NCI-H1048 (cell line): Measurements from ENCODE around the gene FIGN.

Source experiments
- DNase-seq: peaks from one replicate; lab custom pipeline; 2025; lab: John Stamatoyannopoulos, UW

FIGN gene

DNA sequence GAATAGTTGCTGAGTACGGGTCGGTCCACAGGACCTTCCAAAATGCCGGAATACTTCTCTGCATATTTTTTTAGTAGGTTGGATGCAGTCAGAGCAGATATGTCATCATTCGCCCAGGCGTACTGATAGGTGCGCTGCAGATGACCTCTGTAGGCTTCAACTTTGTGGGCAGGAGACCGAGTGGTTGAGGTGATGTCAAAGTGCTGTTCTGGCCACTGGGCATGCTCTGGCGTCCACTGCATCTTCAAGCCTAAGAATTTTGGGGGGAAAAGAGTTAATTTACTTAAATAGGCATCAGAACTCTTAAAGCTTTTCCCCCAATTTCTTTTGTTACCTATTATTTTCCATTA lies 124.3 kb downstream of the FIGN start:
- no peak for DNase-seq

GRCh38 chr2:163610817-163611556 lies 124.8 kb downstream of the FIGN start:
- DNase-seq: peak; percentile 75

- DNase-seq: no peak
Measured at GRCh38 chr2:163607630-163608029, 128.2 kb downstream of the FIGN start.

- no peak for DNase-seq
Measured at GRCh38 chr2:163606878-163607277, 128.9 kb downstream of the FIGN start.

GRCh38 chr2:163605779-163606178 lies 130.0 kb downstream of the FIGN start:
- DNase-seq: no peak

DNA sequence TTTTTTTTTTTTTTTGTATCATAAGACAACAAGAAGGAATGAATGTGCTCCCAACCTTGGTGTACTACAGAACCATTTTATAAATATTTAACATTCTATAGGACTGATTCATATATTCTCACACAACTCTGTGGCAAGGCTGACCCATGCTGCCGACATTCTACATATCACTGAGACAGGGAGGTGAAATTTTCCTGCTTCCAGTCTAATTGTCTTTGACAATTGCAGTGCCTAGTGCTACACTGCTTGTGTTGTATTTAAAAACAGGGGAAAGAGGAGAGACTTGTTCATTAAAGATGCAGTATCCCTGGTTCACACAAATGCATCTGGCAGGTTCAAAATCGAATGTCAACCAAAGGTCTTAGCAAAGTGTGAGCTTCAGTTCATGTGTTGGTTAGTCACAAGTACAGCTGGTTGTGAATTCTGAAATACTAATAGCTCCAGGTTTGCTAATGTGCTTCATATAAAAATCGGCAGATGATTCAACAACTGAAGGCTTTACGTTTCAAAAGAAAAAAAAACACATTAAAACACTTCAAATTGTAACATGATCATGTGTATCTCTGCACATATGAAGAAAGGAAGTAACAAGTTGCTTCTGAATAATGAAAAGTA lies 130.8 kb downstream of the FIGN start:
- no peak for DNase-seq

DNA sequence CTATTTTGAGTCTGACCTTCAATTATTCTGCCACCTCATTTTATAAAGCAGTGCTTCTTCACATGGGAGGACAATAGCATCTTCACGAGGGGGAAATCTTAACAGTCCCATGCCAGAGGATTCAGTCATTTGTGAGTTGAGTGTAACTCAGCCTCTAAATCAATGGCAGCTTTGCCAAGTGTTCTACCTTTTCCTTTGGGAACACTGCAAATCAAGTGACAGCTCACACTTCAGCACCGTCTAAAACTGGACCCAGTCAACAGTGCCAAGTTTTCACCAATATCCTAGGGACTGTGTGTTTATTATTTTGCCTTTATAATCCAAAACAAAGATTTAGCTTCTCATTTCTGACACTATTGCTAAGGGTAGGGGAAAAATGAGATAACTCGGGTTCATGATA lies 133.6 kb downstream of the FIGN start:
- no peak for DNase-seq

DNA sequence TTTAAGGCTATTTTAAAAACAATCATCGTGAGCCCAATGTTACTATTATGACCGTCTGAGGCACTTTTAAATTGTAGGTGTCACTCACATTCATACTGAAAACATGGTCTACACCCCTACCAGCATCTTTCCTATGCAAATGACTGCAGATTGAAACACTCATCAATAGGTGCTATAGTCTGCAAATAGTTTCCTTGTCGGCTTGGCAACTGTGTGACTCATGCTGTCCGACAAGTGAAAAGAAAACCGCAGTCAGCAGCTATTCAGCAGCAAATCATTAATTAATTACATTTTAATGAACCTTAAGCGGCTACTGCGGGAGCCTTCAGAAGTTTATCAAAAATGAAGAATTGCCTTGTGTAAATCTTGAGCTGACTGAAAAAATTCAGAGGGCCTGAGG lies 134.4 kb downstream of the FIGN start:
- no peak for DNase-seq

- no peak for DNase-seq
Measured at GRCh38 chr2:163600801-163601200, 135.0 kb downstream of the FIGN start.

DNA sequence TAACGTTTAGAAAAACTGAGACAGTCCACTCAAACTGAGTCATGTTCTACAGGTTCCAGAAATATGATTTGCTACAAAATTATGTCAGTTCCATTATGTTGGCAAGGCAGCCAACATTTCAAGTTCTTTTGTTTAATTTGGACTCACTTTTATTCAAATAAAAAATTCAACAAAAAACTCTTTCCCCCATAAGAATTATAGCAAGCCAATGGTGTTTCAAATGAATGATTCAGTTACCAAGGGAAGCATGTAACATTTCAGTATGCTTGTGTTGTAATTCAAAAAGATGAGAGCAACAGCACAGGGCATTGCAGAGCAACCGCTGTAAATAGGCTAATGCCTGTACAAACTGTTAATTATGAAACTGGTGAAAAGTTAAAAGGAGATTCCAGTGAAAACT lies 140.8 kb downstream of the FIGN start:
- DNase-seq: no peak

- DNase-seq: no peak
Measured at GRCh38 chr2:163594497-163594896, 141.3 kb downstream of the FIGN start.

- DNase-seq: no peak
Measured at GRCh38 chr2:163593982-163594381, 141.8 kb downstream of the FIGN start.

- no peak for DNase-seq
Measured at GRCh38 chr2:163592954-163593622, 142.7 kb downstream of the FIGN start.

DNA sequence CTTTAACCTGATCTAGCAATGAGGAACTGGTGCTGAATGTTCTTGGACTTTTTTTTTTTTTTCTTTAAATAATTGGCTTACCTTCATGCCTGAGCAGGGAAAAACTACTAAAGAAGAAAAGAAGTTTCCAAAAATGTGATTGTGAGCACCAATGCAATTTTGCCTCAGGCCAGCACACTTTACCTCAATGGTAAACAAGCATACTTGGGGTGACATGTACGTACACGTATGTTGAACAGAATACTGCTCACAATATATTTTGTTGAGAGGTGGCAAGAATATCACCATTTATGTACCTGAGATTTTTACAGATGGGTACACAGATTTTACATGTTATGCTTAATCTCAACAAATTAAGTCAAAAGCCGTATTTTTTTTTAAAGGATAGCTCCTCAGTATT lies 144.3 kb downstream of the FIGN start:
- DNase-seq: no peak

DNA sequence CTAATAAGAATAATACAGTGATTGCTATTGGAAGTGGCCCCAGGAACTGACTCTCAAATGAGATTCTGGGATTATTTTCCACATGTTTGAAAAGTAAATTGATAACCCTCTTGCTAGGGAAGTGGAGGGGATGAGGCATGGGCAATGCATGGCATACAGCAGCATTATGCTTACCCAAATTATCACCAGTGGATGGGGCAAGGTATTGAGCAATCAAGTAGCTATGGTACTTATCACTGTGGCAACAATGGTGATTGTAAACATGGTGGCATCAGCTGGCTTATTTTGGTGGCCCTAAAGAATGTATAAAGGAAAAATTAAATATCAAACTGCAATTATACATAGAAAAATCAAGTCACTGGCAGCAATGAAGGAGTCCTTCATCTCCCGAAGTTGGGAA lies 155.1 kb downstream of the FIGN start:
- DNase-seq: no peak

DNA sequence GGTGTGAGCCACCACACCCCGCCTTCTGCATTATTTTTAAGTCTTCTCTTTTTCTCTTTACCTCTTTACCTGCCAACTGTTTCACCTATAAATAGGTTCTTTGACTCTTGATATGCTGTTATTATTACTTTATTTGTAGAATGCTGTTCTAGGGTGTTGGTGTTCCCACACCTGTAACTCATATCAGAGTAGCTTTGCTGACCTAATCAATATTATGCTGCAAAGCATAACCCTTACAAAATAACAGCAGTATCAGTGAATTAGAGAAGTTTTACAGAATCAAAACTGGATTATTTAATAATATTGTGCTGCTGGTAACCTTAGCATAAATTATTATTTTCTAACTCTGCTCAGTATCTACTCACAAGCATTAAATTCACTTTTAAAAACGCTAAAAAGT lies 161.5 kb downstream of the FIGN start:
- DNase-seq: no peak

- DNase-seq: peak; percentile 13
Measured at GRCh38 chr2:163573652-163574051, 162.2 kb downstream of the FIGN start.

DNA sequence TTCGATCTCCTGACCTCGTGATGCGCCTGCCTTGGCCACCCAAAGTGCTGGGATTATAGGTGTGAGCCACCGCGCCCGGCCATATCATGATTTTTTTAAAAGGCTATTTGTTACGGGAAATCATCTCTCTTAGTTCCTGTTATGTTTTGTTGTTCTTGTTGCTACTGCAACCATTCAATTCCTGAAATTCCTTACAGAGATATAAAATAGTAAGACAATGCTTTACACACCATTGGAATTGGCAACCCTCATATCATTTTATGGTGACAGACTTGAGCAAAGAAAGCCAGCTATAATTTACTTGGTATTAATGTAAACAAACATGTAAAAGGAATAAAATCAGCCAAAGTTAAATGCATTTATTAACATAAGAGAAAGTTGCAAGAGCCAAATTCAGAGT lies 163.0 kb downstream of the FIGN start:
- no peak for DNase-seq

- DNase-seq: no peak
Measured at GRCh38 chr2:163571423-163572102, 164.2 kb downstream of the FIGN start.

GRCh38 chr2:163570391-163570790 lies 165.4 kb downstream of the FIGN start:
- DNase-seq: no peak

DNA sequence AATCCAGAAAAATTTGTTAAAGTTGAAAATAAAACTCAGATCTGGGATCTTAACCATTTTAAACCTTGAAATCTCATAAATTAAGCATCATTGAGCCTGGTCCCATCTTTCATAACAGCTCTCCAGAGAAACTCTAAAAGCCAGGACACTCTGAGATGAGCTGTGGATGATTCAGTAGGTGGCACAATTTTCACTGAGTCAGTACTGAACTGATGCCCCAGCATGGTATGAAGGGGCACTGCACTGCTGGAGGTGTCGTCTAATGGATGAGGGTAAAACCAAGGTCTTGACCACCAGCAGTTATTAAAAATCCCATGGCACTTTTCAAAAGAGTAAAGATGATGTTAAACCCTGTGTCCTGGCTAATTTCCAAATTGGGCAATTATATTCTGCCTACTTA lies 170.6 kb downstream of the FIGN start:
- DNase-seq: no peak

DNA sequence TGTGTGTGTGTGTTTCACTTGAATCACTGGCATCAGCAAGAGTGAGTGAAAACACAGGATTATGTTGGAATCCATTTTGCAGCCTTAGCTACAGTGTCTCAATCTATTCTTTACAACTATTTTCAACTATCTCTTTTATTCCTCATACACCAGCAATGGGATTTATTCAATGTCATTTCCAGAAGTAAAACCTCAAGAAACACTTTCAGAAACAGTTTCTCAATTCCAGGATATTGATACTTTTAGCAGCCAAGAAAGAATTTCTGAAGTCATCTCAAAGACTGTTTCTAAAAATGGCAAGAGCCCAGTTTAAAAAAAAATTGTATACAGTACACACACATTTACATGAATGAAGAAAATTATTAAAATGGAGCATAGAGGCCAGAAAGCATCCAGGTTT lies 171.6 kb downstream of the FIGN start:
- no peak for DNase-seq

DNA sequence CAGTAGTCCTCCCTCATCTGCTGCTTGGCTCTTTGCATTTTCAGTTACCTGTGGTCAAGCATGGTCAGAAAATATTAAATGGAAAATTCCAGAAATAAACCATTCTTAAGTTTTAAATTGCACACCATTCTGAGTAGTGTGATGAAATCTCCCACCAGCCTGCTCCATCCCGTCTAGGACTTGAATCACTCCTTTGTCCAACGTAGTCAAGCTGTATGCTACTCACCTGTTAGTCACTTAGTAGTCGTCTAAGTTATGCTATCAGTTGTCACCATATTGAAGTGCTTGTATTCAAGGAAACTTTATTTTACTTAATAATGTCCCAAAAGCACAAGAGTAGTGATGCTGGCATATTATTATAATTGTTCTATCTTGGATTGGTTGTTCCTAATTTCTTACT lies 172.5 kb downstream of the FIGN start:
- DNase-seq: no peak
